Measurements from ENCODE around the gene L1CAM. TPM values are rescaled to one million over a fixed set of nuclear protein-coding genes. Genes with fewer than 3 reads are reported as not detected.

The L1CAM gene
- total and polyA plus RNA-seq, 9 of the 15 experiments (the other 6 are each of a cell fraction or from before 2014, with no cell fraction given) = 0.09 to 0.86 (median 0.26) TPM; not detected in 3

- Histone ChIP-seq H3K4me1 (replicated peaks in 1 of 2; ENCODE audit: control insufficient read depth in 2 of 2, insufficient read depth in 2 of 2, low read length in 2 of 2) (peaks cover 0 to 31% of the 10 kb centered on the region in 2 experiments; a peak in 3 of 5 replicates), H3K9me3 (replicated peaks; ENCODE audit: control insufficient read depth, insufficient read depth, low read depth, low read length) (no peaks in the 10 kb centered on the region), H3K9ac (ENCODE audit: insufficient read depth in 1 of 2, low read depth in 2 of 2, low read length in 2 of 2) (no peak overlapping the region), H3K36me3 (ENCODE audit: control insufficient read depth, insufficient read depth, low read length) (no peaks in the 10 kb centered on the region), H4K20me1 (replicated peaks; ENCODE audit: control insufficient read depth, insufficient read depth, low read length) (0 out of 2 replicates have a peak, but pooled peaks cover 8% of the 10 kb centered on the region), H3K27ac (ENCODE audit: extremely low read depth, low read depth, low read length) (no peak overlapping the region), H2AFZ (ENCODE audit: low read depth, low read length) (no peak overlapping the region), H3K4me2 (ENCODE audit: insufficient read depth, low read length) (no peak overlapping the region), H3K27me3 (ENCODE audit: control insufficient read depth in 2 of 2, insufficient read depth in 2 of 2, low read length in 2 of 2) (peaks cover 0 to 30% of the 10 kb centered on the region in 2 experiments; a peak in 2 of 5 replicates), H3K79me2 (ENCODE audit: control insufficient read depth, insufficient read depth, low read length) (no peaks in the 10 kb centered on the region), H3K9me1 (ENCODE audit: control insufficient read depth, insufficient read depth, low read length) (no peaks in the 10 kb centered on the region), H3K4me3 (no peak overlapping the region)
- ChIA-PET POLR2A (no interaction called here), CTCF (ENCODE audit: low intra/inter-chr PET ratio) (no interaction called here)
- TF ChIP-seq ZNF165 (CRISPR knock-in tag; IDR thresholded peaks at IDR 0.05; ENCODE audit: borderline replicate concordance) (no peak), HMGN3 (IDR thresholded peaks at IDR 0.05; ENCODE audit: borderline replicate concordance, extremely low read depth, insufficient read length, low read depth, low read length) (no peak), HMG20B (CRISPR knock-in tag; IDR thresholded peaks at IDR 0.05) (no peak), SRSF1 (IDR thresholded peaks at IDR 0.05; ENCODE audit: low read depth, low read length) (no peak), KDM4B (IDR thresholded peaks at IDR 0.05; ENCODE audit: borderline replicate concordance in 2 of 2, low read depth in 1 of 2) (no peak), BCL6 (CRISPR knock-in tag; IDR thresholded peaks at IDR 0.05) (no peak), EHMT2 (IDR thresholded peaks at IDR 0.05) (no peak), BRF2 (IDR thresholded peaks at IDR 0.05; ENCODE audit: borderline replicate concordance, insufficient read depth, insufficient read length) (no peak), STAT5B (CRISPR knock-in tag; IDR thresholded peaks at IDR 0.05) (no peak)
- ATAC-seq = no peak
- intact Hi-C loops (cut with micrococcal nuclease) = no loop called here
- DNase-seq (ENCODE audit: extremely low read depth in 1 of 4, low spot score in 3 of 4) = no peak
- WGBS (ENCODE audit: insufficient coverage, low coverage, missing lambda C conversion rate) = 10% methylated on average over 4 of the region's 5 CpGs
- no peak for FAIRE-seq
- BruUV-seq (replicated peaks) = no TSS peak
- in situ Hi-C loops (cut with MboI) = no loop called here
Observed at GRCh38 chrX:153878345-153878744, 7.6 kb downstream of the L1CAM start.

Data from K562 (cell line).